22Rv1 (cell line): ENCODE data around the gene GSTK1.

Source experiments
- H3K27ac ChIP-seq: fragments of 450-650 bp; 2 replicates; pipeline ENCODE4 v1.5.1; 2017
- ZFX ChIP-seq: fragments of 450-650 bp; IDR thresholded peaks from 2 replicates; pipeline ENCODE4 v1.6.1; 2017; ENCODE audit warnings: antibody characterized with exemption, borderline replicate concordance
- TF ChIP-seq, protein P1 (sequence below): fragments of 450-650 bp; IDR thresholded peaks from 2 replicates; pipeline ENCODE4 v1.5.1; 2017; ENCODE audit warnings: mild to moderate bottlenecking

GSTK1 gene

DNA sequence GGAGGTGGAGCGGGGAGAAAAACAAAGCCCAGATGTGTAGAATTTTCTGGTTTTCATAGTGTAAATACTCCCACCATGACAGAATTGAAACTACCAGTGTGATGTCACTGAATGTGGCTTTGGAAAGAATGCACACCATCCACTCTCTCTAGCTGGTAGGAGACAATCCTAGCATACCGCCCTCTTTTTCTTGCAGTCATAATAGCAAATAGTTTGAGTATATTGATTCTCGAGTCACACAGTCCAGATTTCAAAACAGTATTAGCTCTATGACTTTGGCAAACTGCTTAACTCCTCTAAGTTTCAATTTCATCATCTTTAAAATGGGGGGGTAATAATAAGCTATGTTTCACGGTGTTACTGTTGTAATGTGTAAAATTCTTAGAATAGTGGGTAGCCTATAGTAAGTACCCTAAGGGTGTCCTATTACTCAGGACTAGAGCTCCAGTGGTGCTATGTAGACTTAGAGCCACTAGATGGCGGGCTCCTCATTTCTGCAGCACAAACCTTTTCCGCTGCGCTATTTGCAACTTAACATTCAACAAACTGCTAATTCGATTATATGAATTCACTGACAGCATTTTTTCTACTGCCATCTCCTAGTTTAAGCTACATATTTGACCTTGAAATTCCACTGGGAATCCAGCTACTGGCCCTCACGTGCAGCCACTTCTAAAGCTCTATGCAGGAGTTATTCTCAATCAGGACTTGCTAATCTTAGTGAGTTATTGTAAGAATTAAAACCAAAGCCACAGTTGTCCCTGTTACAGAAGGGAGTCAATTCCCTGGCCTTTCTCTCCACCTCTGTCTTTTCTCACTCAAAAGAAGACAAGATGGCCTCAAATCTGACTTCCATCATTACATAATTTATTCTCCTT is 22.7 kb upstream of the GSTK1 start:
- TF ChIP-seq, protein P1, sequence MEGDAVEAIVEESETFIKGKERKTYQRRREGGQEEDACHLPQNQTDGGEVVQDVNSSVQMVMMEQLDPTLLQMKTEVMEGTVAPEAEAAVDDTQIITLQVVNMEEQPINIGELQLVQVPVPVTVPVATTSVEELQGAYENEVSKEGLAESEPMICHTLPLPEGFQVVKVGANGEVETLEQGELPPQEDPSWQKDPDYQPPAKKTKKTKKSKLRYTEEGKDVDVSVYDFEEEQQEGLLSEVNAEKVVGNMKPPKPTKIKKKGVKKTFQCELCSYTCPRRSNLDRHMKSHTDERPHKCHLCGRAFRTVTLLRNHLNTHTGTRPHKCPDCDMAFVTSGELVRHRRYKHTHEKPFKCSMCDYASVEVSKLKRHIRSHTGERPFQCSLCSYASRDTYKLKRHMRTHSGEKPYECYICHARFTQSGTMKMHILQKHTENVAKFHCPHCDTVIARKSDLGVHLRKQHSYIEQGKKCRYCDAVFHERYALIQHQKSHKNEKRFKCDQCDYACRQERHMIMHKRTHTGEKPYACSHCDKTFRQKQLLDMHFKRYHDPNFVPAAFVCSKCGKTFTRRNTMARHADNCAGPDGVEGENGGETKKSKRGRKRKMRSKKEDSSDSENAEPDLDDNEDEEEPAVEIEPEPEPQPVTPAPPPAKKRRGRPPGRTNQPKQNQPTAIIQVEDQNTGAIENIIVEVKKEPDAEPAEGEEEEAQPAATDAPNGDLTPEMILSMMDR = peak; percentile 99
- TF ChIP-seq ZFX = no peak
- H3K27ac ChIP-seq = no peak overlapping the region

DNA sequence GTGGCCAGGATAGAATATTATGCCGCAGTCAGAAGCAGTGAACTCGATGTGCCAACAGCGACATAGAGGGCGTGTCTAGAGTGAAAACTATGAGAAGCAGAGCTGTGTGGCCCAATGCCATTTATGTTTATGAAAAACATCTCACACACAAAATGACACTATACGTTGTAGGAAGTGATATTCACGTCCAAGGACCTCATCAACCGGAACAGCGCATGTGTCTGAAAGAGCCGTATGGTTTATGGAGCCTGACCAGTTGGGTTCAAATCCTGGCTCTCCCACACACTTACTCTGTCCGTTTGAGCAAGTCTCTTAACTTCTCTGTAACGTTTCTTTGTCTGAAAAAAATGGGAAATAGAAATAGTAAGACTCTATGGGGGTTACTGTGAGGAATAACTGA is 20.9 kb upstream of the GSTK1 start:
- TF ChIP-seq ZFX = no peak
- TF ChIP-seq, protein P1 = no peak
- H3K27ac ChIP-seq = no peak overlapping the region

DNA sequence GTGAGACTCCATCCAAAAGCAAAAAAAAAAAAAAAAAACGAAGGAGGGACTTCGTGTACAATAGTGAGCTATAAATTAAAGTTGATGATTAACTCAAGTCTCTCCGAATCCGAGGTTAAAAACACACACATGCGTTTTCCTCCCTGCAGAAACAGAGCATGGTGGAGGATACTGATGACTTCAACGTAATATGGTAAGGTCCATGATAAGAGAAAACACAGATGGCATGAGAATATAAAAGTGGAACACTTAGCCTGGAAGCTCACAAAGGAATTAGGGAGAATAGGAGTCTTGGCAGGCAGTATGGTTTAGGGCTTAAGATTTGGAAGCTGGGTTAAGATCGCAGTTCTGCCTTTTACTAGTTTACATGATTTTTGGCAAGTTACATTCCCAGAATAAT is 20.1 kb upstream of the GSTK1 start:
- H3K27ac ChIP-seq = peak overlapping the region; percentile 61

DNA sequence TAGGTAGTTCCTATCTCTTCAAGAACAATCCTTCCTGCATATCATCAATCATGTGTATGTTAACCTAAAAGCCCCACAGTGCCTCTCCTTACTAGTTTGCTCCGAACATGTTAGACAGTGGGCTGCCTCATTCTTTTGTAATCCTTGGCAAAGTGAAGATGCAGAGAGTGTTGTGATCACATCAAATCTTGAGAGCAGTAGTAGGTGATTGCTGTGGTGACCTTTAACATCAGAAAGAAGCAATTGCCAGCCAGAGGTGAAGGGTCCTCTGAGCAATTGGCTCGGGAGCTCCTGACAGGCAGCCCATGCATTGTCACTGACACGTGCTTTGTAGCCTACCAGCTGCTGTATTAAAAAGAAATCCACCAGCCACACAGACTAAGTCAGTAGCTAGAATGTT is 19.6 kb upstream of the GSTK1 start:
- no peak for TF ChIP-seq ZFX
- TF ChIP-seq, protein P1 = no peak
- peak overlapping the region; percentile 61 for H3K27ac ChIP-seq

More for the DNA sequence above, 20.1 kb upstream of the GSTK1 start:
- TF ChIP-seq ZFX = no peak
- TF ChIP-seq, protein P1 = no peak

DNA sequence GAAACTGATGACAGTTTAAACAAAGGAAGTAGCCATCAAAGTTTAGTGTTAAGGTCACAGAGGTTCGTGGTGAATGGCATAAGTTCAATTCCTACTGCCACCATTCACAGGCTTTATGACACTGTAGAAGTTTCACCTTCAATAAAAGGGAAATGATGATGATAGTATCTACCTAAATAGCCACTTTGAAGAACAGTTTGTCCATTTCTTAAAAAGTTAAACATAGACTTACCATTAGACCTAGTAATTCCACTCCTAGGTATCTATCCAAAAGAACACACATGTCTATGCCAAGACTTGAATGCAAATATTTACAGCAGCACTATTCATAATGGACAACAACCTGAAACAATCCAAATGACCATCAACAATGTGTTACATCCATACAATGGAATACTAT is 18.9 kb upstream of the GSTK1 start:
- TF ChIP-seq ZFX = no peak
- TF ChIP-seq, protein P1 = no peak
- peak overlapping the region; percentile 61 for H3K27ac ChIP-seq

DNA sequence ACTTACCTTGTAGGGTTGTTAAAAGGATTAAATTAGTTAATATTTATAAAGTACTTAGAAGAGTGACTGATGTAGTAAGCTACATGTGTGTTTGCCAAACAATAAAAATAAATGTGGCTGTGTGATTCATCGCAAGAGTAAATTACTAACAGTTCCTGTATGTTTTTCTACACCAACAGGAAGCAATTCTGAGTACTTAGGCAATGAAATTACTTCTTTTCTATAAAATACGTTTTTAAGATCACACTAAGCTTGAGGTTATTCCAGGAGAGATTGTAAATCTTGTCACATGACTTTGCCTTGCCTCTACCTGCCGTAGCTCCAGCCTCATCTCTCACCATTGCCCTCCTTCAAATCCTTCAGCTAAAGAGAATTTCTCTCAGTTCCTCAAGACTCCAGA is 18.1 kb upstream of the GSTK1 start:
- H3K27ac ChIP-seq = peak overlapping the region; percentile 61
- TF ChIP-seq ZFX = no peak

DNA sequence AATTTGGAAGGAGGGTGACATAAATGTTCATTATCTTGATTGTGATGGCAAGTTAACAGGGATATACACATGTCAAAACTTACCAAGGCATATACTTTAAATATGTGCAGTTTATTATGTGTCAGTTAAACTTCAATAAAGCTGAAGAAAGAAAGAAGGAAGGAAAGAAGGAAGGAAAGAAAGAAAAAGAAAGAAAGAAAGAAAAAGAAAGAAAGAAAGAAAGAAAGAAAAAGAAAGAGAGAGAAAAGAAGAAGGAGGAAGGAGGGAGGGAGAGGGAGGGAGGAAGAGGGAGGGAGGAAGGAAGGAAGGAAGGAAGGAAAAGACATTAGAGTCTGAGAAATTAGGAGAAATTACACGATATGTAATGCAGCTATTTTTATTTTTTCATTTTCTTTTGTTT is 15.9 kb upstream of the GSTK1 start:
- TF ChIP-seq, protein P1 = no peak
- no peak for TF ChIP-seq ZFX
- H3K27ac ChIP-seq = no peak overlapping the region
